H9 (cell line): Measurements from ENCODE around the gene IREB2. TPM values are rescaled to one million over a fixed set of nuclear protein-coding genes. Genes with fewer than 3 reads are reported as not detected.

ENCODE experiments used
- DNase-seq: peaks from one replicate; pipeline ENCODE4 v3.0.0-alpha.2; 2017
- H2AFZ ChIP-seq: one replicate; pipeline ENCODE4 v1.6.1; 2013; ENCODE audit warnings: mild to moderate bottlenecking, low read length, control low read depth, moderate library complexity
- H2AK5ac ChIP-seq: 2 replicates; pipeline ENCODE4 v1.6.1; 2013; ENCODE audit warnings: low read length, control low read depth, mixed read lengths; ENCODE audit not compliant: insufficient read length
- H2BK120ac ChIP-seq: one replicate; pipeline ENCODE4 v1.6.1; 2013; ENCODE audit warnings: low read depth, mild to moderate bottlenecking, low read length, control low read depth, inconsistent platforms; ENCODE audit not compliant: poor library complexity, severe bottlenecking
- H2BK12ac ChIP-seq: 2 replicates; pipeline ENCODE4 v1.6.1; 2013; ENCODE audit warnings: low read length, control low read depth, mixed read lengths, low read depth; ENCODE audit not compliant: insufficient read length
- H2BK15ac ChIP-seq: 2 replicates; pipeline ENCODE4 v1.6.1; 2013; ENCODE audit warnings: low read depth, low read length, control low read depth
- H2BK20ac ChIP-seq: one replicate; pipeline ENCODE4 v1.6.1; 2013; ENCODE audit warnings: low read depth, mild to moderate bottlenecking, low read length, control low read depth, inconsistent platforms; ENCODE audit not compliant: poor library complexity, severe bottlenecking
- H2BK5ac ChIP-seq: 2 replicates; pipeline ENCODE4 v1.6.1; 2013; ENCODE audit warnings: low read length, control low read depth, mixed read lengths; ENCODE audit not compliant: insufficient read length
- H3K14ac ChIP-seq: 2 replicates; pipeline ENCODE4 v1.6.1; 2013; ENCODE audit warnings: low read length, control low read depth; ENCODE audit not compliant: insufficient read depth
- H3K18ac ChIP-seq: 2 replicates; pipeline ENCODE4 v1.6.1; 2013; ENCODE audit warnings: low read depth, mild to moderate bottlenecking, mixed read lengths, low read length, control low read depth; ENCODE audit not compliant: insufficient read length
- H3K23ac ChIP-seq: 2 replicates; pipeline ENCODE4 v1.6.1; 2013; ENCODE audit warnings: low read length, control low read depth, mixed read lengths, low read depth; ENCODE audit not compliant: insufficient read length
- H3K23me2 ChIP-seq: 2 replicates; pipeline ENCODE4 v1.6.1; 2013; ENCODE audit warnings: low read depth, mild to moderate bottlenecking, mixed read lengths, low read length, control low read depth; ENCODE audit not compliant: insufficient read length, poor library complexity, severe bottlenecking
- H3K27ac ChIP-seq: 2 replicates; pipeline ENCODE4 v1.5.1; 2013; ENCODE audit warnings: low read length, control low read depth, mixed read lengths, low read depth; ENCODE audit not compliant: insufficient read length
- H3K27me3 ChIP-seq: 2 replicates; pipeline ENCODE4 v1.6.1; 2013; ENCODE audit warnings: low read length, control low read depth, inconsistent platforms; ENCODE audit not compliant: insufficient read depth
- H3K4ac ChIP-seq: 2 replicates; pipeline ENCODE4 v1.6.1; 2013; ENCODE audit warnings: low read depth, mild to moderate bottlenecking, control low read depth, inconsistent platforms, low read length, moderate library complexity
- H3K4me1 ChIP-seq: 2 replicates; pipeline ENCODE4 v1.6.1; 2013; ENCODE audit warnings: low read length, control low read depth, inconsistent platforms; ENCODE audit not compliant: insufficient read depth
- H3K4me2 ChIP-seq: 2 replicates; pipeline ENCODE4 v1.6.1; 2013; ENCODE audit warnings: low read length, control low read depth, mixed read lengths; ENCODE audit not compliant: insufficient read length, insufficient read depth
- H3K56ac ChIP-seq: 2 replicates; pipeline ENCODE4 v1.6.1; 2013; ENCODE audit warnings: low read depth, mild to moderate bottlenecking, mixed read lengths, low read length, control low read depth; ENCODE audit not compliant: insufficient read length
- H3K79me1 ChIP-seq: 2 replicates; pipeline ENCODE4 v1.6.1; 2013; ENCODE audit warnings: low read depth, mild to moderate bottlenecking, moderate library complexity, low read length, control low read depth, inconsistent platforms; ENCODE audit not compliant: insufficient read depth, poor library complexity, severe bottlenecking
- H3K79me2 ChIP-seq: 2 replicates; pipeline ENCODE4 v1.6.1; 2013; ENCODE audit warnings: low read length, control low read depth, inconsistent platforms; ENCODE audit not compliant: insufficient read depth
- H3K9ac ChIP-seq: 2 replicates; pipeline ENCODE4 v1.6.1; 2013; ENCODE audit warnings: low read length, control low read depth, mixed read lengths; ENCODE audit not compliant: insufficient read length; ENCODE audit errors: extremely low read depth
- H3K9me3 ChIP-seq: one replicate; pipeline ENCODE4 v1.6.1; 2013; ENCODE audit warnings: low read depth, low read length, inconsistent platforms; ENCODE audit not compliant: control insufficient read depth
- H3T11ph ChIP-seq: one replicate; pipeline ENCODE4 v1.6.1; 2013; ENCODE audit warnings: mild to moderate bottlenecking, low read length, control low read depth, inconsistent platforms
- H4K20me1 ChIP-seq: one replicate; pipeline ENCODE4 v1.6.1; 2013; ENCODE audit not compliant: control insufficient read depth, insufficient read length, insufficient read depth
- H4K5ac ChIP-seq: 2 replicates; pipeline ENCODE4 v1.6.1; 2013; ENCODE audit warnings: low read depth, mild to moderate bottlenecking, mixed read lengths, low read length, control low read depth; ENCODE audit not compliant: insufficient read length
- H4K8ac ChIP-seq: replicated peaks from 2 replicates; pipeline ENCODE4 v1.6.1; 2013; ENCODE audit warnings: low read length, control low read depth, mixed read lengths, low read depth; ENCODE audit not compliant: insufficient read length
- H4K91ac ChIP-seq: 2 replicates; pipeline ENCODE4 v1.6.1; 2013; ENCODE audit warnings: low read depth, mild to moderate bottlenecking, moderate library complexity, mixed read lengths, low read length, control low read depth; ENCODE audit not compliant: insufficient read length
- H3K27ac Mint-ChIP-seq, 3 experiments: 2 replicates in 2 of 3; 3 replicates in 1 of 3; pipeline ENCODE4 v1.8.0; 2020 to 2021; ENCODE audit warnings: mixed read lengths in 3 of 3, mild to moderate bottlenecking in 1 of 3, moderate library complexity in 1 of 3
- H3K27me3 Mint-ChIP-seq: 2 replicates; pipeline ENCODE4 v1.8.0; 2021; ENCODE audit warnings: low read depth, mild to moderate bottlenecking, moderate library complexity, mixed read lengths
- H3K36me3 Mint-ChIP-seq, 3 experiments: 2 replicates in 2 of 3; 3 replicates in 1 of 3; pipeline ENCODE4 v1.8.0; 2020 to 2021; ENCODE audit warnings: low read depth in 3 of 3, mixed read lengths in 3 of 3; ENCODE audit not compliant: insufficient read depth in 1 of 3
- H3K4me1 Mint-ChIP-seq, 2 experiments: 2 replicates each; pipeline ENCODE4 v1.8.0; 2020; ENCODE audit warnings: mixed read lengths in 2 of 2
- H3K4me3 Mint-ChIP-seq, 2 experiments: 2 replicates in 1 of 2; 3 replicates in 1 of 2; pipeline ENCODE4 v1.8.0; 2020 to 2021; ENCODE audit warnings: mild to moderate bottlenecking in 2 of 2, mixed read lengths in 2 of 2, moderate library complexity in 1 of 2
- H3K9me3 Mint-ChIP-seq, 2 experiments: 2 replicates in 1 of 2; 3 replicates in 1 of 2; pipeline ENCODE4 v1.8.0; 2020; ENCODE audit warnings: mild to moderate bottlenecking in 2 of 2, mixed read lengths in 2 of 2, moderate library complexity in 1 of 2
- CTCF ChIP-seq: fragments of 200-600 bp; sonication (generic); conservative IDR thresholded peaks from 3 replicates; pipeline ENCODE4 v1.8.0; 2021; ENCODE audit warnings: antibody characterized with exemption, mild to moderate bottlenecking
- WGBS: extraction: QIAGEN DNeasy Blood & Tissue Kit; methylation state at CpG from one replicate; pipeline ENCODE4 v1.1.7; 2013; ENCODE audit warnings: missing lambda C conversion rate, low lambda C conversion rate, mixed read lengths; ENCODE audit not compliant: insufficient read length; ENCODE audit errors: extremely low coverage; 5-methylcytosine and 5-hydroxymethylcytosine counted together
- total RNA-seq: library from RNA; stranded (reverse); gene quantifications from 2 replicates; pipeline ENCODE4 v1.2.1, GENCODE V29; 2021

Gene IREB2
- total RNA-seq, 1 experiment from 2014 or later: 87.6 TPM

GRCh38 chr15:78536134-78536533, 98.1 kb downstream of the IREB2 start:
- Mint-ChIP-seq H3K4me1 (peaks cover 0 to 3% of the 10 kb centered on the region in 2 experiments; a peak in 1 of 4 replicates), H3K9me3 (no peaks in the 10 kb centered on the region; a peak in 1 of 5 replicates), H3K36me3 (no peaks in the 10 kb centered on the region; a peak in 1 of 7 replicates), H3K4me3 (no peak overlapping the region), H3K27me3 (no peaks in the 10 kb centered on the region; the same call in 1 of the 2 replicates), H3K27ac (peak overlapping the region in 2 of 3 experiments; percentile 11 to 46; a peak in 2 of 7 replicates)
- Histone ChIP-seq H2BK20ac (no peak overlapping the region), H4K5ac (no peak overlapping the region), H3K79me1 (no peaks in the 10 kb centered on the region), H3K23me2 (peaks cover 5% of the 10 kb centered on the region), H3K9ac (no peak overlapping the region), H2BK5ac (no peak overlapping the region), H3K4me2 (no peak overlapping the region), H2BK15ac (no peak overlapping the region), H4K91ac (no peak overlapping the region), H2BK12ac (no peak overlapping the region), H3K27me3 (no peaks in the 10 kb centered on the region), H3K9me3 (no peaks in the 10 kb centered on the region), H2AK5ac (no peak overlapping the region), H3T11ph (no peak overlapping the region), H4K20me1 (no peaks in the 10 kb centered on the region), H3K18ac (no peak overlapping the region), H3K14ac (no peak overlapping the region), H3K56ac (no peak overlapping the region), H3K79me2 (peaks cover 2% of the 10 kb centered on the region; the same call in 1 of the 2 replicates), H2AFZ (no peak overlapping the region), H2BK120ac (no peak overlapping the region), H3K4ac (no peak overlapping the region), H3K23ac (no peak overlapping the region), H4K8ac (no peak overlapping the region), H3K27ac (no peak overlapping the region), H3K4me1 (no peaks in the 10 kb centered on the region)
- no CpG with 5 or more reads among the region's 1 CpG for WGBS
- no peak for DNase-seq
- TF ChIP-seq CTCF: no peak
